ENCODE data around the gene PDE9A.

PDE9A gene

DNA sequence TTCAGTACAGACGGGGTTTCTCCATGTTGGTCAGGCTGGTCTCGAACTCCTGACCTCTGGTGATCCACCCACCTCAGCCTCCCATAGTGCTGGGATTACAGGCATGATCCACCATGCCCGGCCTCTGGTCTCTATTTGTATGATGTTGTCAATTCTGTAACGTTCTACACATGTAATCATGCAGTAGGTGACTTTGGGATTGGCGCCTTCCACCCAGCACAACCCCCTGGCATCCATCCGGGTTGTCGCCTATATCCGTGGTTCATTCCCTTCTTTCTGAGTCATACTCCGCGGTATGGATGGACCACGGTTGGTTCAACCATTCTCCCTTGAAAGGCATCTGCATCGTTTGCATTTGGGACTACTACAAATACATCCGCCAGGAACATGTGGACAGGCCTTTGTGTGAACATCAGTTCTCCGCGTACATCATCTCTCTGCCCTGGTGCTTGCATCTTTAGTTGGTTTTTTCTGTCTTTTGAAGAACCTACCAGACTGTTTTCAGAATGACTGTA lies 72.1 kb downstream of the PDE9A start:
- H3K4me3 ChIP-seq (ENCODE audit: low read depth, low read length): no peak overlapping the region
- no peak for DNase-seq (ENCODE audit: low read depth)
- TF ChIP-seq, protein P1, sequence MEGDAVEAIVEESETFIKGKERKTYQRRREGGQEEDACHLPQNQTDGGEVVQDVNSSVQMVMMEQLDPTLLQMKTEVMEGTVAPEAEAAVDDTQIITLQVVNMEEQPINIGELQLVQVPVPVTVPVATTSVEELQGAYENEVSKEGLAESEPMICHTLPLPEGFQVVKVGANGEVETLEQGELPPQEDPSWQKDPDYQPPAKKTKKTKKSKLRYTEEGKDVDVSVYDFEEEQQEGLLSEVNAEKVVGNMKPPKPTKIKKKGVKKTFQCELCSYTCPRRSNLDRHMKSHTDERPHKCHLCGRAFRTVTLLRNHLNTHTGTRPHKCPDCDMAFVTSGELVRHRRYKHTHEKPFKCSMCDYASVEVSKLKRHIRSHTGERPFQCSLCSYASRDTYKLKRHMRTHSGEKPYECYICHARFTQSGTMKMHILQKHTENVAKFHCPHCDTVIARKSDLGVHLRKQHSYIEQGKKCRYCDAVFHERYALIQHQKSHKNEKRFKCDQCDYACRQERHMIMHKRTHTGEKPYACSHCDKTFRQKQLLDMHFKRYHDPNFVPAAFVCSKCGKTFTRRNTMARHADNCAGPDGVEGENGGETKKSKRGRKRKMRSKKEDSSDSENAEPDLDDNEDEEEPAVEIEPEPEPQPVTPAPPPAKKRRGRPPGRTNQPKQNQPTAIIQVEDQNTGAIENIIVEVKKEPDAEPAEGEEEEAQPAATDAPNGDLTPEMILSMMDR (IDR thresholded peaks at IDR 0.05; ENCODE audit: low read depth, low read length, missing control alignments): no peak

DNA sequence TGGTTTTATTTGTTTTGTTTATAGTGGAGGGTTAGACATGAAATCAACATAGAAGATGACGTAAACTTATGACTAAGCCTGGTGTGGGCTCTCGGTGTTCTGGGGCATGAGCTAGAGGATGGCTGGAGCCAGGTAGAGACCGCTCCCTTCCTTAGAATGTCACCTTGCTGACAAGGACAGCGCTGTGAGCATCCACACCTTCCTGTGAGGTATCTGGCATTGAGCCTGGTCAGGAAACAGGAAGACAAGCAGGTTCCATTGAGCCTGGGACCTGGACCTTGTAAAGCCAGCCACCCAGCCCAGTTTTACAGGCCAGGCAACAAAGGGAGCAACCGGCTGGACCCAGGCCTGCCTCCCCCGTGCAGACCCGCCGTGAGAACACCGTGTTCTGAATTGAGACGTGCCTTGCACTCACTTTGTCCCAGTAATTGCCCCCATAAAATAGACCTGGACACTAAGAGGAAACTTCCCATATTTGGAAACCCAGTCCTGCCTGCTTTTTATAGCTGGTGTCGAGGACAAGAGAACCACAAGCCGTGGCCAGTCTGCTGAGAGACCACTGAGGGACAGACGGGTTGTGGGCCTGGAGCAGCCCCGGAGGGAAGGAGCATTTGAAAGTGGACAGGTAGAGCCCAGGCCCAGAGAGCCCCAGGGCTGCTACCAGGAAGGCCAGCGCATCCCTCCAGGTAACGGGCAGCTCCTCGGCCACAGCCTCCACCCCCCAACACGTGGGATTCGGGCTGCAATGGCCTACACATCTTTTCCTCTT lies 78.0 kb downstream of the PDE9A start:
- H3K4me3 ChIP-seq (ENCODE audit: low read depth, low read length): no peak overlapping the region
- TF ChIP-seq, protein P1 (IDR thresholded peaks at IDR 0.05; ENCODE audit: low read depth, low read length, missing control alignments): no peak
- DNase-seq (ENCODE audit: low read depth): no peak

DNA sequence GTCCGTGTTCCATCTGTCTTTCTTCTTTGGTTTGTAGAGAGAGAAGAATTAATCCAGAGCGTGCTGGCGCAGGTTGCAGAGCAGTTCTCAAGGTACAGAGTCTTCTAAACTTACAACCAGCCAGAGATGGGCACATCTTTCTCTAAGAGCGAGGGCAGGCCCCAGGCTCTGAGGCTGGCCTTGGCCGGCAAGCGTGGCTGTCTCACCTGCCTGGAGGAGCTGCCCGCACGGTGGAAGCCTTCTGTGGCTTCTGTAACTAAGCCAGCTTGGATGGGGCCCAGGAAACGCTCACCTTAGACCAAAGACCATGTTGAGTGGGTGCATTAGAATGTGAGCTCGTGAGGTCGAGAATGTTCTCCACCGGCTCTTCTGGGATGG lies 78.6 kb downstream of the PDE9A start:
- no peak for DNase-seq (ENCODE audit: low read depth)
- TF ChIP-seq, protein P1 (IDR thresholded peaks at IDR 0.05; ENCODE audit: low read depth, low read length, missing control alignments): no peak
- H3K4me3 ChIP-seq (ENCODE audit: low read depth, low read length): no peak overlapping the region

DNA sequence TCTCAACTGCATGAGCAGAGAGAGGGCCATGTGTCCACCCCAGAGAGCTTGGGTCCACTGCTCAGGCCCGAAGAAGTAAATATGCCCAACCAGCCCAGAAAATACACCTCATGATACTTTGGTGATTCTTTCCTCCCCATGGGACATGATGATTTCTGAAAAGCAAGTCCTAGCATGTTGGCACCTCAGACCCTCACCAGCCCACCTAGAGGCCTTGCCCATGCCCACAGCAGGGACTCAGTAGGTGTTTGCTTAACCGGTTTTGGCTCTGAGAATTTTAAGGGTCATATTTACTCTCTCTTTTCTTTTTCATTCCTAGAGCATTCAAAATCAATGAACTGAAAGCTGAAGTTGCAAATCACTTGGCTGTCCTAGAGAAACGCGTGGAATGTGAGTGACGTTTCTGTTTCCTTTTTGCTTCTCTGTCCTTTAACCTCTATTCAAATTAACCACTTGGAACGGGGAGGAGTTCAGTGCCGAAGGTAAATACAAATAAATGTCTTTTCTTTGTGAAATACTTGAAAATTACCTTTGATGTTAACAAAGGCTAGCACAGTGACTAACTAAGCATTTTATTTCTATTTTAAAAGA lies 79.7 kb downstream of the PDE9A start:
- TF ChIP-seq, protein P1 (IDR thresholded peaks at IDR 0.05; ENCODE audit: low read depth, low read length, missing control alignments): no peak
- H3K4me3 ChIP-seq (ENCODE audit: low read depth, low read length): no peak overlapping the region
- no peak for DNase-seq (ENCODE audit: low read depth)

DNA sequence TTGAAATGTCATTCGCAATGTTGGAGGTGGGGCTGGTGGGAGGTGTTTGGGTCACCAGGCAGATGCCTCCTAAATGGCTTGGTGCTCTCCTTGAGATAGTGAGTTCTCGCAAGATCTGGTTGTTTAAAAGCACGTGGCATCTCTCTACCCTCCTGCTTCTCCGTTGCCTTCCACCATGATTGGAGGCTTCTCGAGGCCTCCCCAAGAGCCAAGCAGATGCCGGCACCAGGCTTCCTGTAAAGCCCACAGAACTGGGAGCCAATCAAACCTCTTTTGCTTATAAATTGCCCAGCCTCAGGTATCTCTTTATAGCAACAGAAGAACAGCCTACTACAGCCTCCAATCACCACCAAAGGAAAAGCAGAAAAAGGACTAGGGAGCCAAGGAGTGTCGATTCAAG lies 80.5 kb downstream of the PDE9A start:
- H3K4me3 ChIP-seq (ENCODE audit: low read depth, low read length): no peak overlapping the region
- DNase-seq (ENCODE audit: low read depth): no peak
- TF ChIP-seq, protein P1 (IDR thresholded peaks at IDR 0.05; ENCODE audit: low read depth, low read length, missing control alignments): no peak

DNA sequence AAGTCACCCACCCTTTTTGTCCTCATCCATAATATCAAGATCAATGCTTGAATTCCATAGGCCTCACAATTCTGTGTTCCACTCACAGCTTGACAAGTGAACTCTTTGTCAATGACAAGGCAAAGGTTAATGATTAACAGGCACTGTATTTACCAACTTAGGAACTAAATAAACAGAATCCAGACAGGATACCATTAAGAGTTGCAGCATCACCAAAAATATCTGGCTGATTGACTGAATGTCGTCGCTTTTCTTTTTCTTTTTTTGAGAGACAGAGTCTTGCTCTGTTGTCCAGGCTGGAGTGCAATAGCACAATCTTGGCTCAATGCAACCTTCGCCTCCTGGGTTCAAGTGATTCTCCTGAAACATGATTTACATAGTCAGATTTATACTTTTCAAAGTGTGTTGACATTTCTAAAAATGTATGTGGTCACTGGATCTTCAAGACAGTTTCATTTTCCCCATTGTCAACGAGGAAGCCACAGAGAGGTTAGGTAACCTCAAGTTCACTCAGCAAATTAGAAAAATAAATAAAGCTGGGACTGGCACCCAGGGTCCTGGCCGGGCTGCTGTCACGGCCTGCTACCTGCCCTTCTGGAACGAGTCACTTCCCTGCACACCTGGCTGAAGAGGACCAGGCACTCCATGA lies 81.0 kb downstream of the PDE9A start:
- no peak overlapping the region for H3K4me3 ChIP-seq (ENCODE audit: low read depth, low read length)
- DNase-seq (ENCODE audit: low read depth): no peak
- TF ChIP-seq, protein P1 (IDR thresholded peaks at IDR 0.05; ENCODE audit: low read depth, low read length, missing control alignments): no peak

Data from GM12864 (cell line).